ENCODE data around the gene GABARAP.

The GABARAP gene

DNA sequence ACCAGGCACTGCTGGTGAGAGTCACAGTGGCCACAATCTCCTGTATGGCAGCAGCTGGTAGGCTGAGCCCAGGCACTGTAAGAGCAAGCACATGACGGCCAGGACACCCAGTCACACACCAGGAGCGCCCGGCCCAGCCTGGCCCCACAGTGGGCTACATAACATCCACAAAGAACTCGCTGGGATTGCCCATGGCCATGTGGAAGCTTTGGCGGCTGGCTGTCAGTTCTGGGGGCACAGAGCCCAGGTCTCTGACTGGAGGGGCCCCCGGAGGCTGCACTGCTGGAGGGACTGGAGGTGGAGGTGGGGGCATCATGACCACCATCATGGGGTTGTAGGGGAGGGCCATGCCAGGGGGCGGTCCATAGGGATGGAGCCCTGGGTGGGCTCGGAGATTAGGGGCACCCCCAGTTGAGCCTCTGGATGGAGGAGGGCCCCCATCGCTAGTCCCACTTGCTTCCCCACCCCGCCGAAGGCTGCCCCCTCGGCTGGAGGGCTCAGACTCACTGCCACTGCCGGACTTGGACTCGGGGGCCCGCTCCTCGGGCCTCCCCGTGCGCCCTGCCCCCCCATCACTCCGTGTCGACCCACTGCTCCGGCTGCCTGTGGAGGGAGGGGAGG, 16.4 kb downstream of the GABARAP start:
- no peak for DNase-seq (ENCODE audit: low read depth, low spot score)
- no peak overlapping the region for H3K27ac ChIP-seq

DNA sequence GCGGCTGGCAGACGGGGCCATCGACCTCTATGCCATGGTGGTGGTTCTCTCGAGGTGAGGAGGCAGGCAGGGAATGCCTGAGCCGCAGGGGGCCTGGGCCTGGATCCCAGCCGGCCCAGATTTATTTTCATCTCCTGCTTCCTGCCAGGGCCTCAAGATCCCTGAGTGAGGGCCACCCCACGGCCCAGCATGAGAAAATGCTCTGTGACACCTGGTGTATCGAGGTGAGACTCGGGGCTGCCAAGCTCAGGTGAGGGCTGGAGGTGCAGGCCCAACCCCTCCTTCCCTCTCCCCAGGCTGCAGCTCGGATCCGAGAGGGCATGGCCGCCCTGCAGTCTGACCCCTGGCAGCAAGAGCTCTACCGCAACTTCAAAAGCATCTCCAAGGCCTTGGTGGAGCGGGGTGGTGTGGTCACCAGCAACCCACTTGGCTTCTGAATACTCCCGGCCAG, 17.6 kb downstream of the GABARAP start:
- no peak for DNase-seq (ENCODE audit: low read depth, low spot score)
- H3K27ac ChIP-seq = no peak overlapping the region

DNA sequence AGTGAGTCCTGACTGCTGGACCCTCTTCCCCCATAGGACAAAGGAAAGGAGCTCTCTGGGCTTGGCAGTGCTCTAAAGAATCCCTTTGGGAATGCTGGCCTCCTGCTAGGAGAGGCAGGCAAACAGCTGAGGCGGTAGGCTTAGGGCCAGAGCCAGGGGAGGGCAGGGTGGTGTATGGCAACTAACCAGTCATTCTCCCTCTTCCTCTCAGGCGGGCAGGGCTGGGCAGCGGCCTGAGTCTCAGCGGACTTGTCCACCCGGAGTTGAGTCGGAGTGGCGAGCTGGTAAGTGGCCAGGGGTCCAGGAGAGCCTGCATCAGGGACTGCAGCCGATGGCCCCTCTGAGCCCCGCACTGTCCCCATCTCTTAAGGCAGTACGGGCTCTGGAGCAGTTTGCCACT, 18.1 kb downstream of the GABARAP start:
- DNase-seq (ENCODE audit: low read depth, low spot score) = no peak
- H3K27ac ChIP-seq = no peak overlapping the region

DNA sequence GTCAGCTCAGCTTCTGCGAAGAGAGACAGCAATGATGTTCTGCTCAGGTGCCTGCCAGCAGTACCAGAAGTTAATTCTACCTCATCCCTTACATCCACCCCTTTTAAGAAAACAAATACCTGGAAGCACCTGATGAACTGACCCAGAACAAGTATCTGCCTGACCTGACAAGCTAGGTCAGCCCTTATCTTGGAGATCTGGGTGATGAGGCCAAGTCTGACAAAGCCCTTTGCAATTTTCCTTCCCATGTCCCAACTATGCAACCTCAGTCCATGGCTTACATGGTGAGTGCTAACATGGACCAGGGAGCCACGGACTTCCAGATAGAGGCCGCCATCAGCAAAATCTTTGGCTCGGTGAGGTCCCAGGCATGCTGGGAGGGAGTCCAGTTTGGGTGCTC, 18.9 kb downstream of the GABARAP start:
- DNase-seq (ENCODE audit: low read depth, low spot score) = no peak
- H3K27ac ChIP-seq = no peak overlapping the region

DNA sequence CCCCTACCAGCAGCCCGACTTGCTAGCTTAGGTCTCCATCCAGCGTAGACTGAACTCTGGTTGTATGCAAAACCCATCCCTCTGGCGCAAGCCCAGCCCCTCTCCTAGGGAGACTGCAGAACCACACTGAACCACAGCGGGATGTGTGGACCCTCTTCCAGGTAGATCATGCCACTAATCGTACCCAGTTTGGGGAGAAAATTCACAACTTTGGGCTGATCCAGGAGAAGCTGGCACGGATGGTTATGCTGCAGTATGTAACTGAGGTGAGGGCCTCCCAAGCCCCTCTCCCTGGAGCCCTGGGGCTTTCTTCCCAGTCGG, 19.3 kb downstream of the GABARAP start:
- DNase-seq (ENCODE audit: low read depth, low spot score) = no peak
- H3K27ac ChIP-seq = no peak overlapping the region

DNA sequence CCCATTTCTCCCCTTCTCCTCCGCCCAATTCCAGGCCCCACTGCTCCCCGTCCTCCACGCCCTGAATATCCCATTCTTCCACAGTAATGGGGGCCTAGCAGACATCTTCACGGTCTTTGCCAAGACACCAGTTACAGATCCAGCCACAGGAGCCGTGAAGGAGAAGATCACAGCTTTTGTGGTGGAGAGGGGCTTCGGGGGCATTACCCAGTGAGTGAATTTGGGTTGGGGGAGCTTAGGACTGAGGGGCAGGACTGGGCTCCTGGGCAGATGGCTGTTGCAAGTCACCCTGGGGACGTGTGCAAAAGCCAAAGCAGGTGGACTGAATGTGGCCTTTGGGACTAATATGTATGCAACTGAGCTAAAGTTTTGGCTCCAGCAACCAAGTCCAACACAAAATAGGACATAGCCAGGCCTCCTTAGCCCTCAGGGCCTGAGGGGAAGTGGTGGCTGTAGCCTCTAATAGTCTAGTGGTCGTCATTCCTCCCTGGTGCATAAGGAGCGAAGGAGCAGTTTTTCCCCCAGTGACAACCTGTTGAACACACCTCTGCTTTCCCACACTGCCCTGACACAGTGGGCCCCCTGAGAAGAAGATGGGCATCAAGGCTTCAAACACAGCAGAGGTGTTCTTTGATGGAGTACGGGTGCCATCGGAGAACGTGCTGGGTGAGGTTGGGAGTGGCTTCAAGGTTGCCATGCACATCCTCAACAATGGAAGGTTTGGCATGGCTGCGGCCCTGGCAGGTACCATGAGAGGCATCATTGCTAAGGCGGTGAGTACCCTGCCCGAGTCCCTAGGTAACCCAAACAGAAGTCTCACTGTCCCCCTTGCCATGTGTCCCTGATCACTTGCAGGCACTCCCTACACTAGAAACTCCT, 19.9 kb downstream of the GABARAP start:
- no peak for DNase-seq (ENCODE audit: low read depth, low spot score)
- peak overlapping the region; percentile 98 for H3K27ac ChIP-seq

DNA sequence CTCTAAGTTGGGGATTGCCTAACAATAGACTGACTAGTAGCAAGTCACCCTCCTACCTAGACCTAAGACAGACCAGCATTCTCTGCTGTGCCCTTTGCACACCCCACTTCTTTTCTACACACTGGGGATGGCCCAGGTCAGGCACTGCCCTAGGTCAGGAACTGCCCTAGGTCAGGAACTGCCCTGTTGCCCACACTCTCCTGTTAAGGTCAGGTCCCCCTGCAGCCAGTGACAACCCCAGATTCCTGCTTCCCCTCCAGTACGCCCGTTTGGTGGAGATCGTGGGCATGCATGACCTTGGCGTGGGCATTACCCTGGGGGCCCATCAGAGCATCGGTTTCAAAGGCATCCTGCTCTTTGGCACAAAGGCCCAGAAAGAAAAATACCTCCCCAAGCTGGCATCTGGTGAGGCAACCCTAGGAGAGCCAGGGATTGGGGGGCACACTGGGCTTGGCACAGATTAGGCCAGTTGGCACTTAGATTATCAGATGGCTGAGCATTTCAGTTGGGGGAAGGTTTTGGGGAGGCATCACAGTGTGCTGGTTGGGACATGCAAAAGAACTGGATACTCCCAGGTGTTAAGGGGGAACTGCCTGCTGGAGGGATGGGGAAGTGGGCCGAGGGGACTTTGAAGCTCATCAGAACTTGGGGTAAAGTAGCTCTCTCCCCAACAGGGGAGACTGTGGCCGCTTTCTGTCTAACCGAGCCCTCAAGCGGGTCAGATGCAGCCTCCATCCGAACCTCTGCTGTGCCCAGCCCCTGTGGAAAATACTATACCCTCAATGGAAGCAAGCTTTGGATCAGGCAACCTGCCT, 20.8 kb downstream of the GABARAP start:
- peak overlapping the region; percentile 98 for H3K27ac ChIP-seq
- no peak for DNase-seq (ENCODE audit: low read depth, low spot score)

DNA sequence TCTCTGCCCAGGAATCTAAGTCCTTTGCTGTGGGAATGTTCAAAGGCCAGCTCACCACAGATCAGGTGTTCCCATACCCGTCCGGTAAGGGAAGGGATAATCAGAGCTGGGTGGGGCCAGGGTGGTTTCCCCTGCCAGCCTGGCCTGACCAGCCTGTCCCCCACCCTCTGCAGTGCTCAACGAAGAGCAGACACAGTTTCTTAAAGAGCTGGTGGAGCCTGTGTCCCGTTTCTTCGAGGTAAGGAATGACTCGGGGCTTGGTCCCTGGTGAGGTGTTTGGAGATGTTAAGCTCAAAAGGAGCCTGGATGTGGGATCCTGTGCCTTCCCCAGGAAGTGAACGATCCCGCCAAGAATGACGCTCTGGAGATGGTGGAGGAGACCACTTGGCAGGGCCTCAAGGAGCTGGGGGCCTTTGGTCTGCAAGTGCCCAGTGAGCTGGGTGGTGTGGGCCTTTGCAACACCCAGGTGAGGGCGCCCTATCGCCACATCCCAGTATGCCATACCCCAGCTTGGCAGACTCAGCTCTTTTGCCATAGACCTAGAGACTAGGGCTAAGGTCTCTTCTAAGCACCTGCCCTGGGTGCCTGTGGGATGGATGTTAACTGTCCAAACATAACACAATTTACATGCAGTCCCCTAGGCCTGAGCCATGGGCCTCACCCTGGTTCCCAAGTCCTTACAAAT, 21.5 kb downstream of the GABARAP start:
- DNase-seq (ENCODE audit: low read depth, low spot score) = no peak
- peak overlapping the region; percentile 98 for H3K27ac ChIP-seq

DNA sequence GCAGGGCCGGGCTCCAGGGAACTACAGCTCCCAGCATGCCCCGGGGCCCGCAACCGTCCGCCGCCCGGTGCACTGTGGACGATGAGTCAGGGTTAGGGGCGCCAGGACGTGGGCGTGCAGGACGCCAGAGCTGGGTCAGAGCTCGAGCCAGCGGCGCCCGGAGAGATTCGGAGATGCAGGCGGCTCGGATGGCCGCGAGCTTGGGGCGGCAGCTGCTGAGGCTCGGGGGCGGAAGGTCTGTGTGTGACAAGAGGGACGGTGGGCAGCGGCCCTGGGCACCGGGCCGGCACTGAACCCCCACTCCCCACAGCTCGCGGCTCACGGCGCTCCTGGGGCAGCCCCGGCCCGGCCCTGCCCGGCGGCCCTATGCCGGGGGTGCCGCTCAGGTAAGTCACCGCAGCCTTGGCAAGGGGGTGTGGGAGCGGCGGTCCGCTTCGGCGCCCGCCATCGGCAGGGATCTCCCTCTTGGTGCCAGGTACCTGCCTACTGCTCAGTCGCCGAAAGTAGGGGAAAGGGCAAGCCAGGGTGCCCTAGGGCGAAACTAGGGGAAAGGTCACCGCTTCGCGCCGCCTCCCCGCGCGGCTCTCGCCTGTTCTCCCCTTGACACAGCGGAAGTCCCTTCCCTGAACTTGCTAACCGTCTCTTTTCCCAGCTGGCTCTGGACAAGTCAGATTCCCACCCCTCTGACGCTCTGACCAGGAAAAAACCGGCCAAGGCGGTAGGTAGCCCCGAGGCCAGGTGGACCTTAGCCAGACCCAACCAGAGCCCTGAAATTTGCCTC, 22.2 kb downstream of the GABARAP start, which contains the start of the genes ACADVL and DLG4:
Gene ACADVL, plus strand, starts transcription at position 127 of the 781 bp plus-strand sequence. Its CDS starts 47 bp downstream, at position 174.
Gene DLG4, minus strand, starts transcription at position 25 of the 781 bp plus-strand sequence.
- H3K27ac ChIP-seq = peak within 1 kb of the TSS; percentile 98
- no peak for DNase-seq (ENCODE audit: low read depth, low spot score)

DNA sequence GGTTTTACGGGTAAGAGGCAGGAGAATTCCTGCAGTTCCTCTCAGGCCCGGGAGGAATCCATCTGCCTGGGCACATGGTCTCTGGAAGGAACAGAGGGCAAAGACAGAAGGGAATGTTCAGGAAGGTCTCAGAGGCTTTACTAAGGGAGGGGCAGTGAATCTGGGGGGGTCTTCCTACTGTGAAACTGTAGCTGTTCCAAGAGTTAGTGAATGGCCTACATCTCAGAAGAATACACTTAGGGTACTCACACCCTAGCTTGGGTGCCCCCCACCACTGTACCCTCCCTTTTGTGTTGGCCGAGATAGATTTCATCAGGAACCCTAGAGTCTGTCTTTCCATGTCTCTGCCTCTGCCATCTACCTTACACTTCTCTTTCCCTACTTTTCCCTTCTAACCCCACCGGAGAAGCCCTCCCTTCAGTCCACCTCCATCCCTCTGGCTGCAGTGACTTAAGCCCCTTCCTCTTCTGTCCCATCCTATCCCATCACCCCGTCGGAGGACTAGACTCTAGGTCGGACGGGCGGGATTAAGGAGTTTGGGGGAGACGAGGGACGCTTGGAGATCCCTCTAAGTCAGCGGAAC, 22.9 kb downstream of the GABARAP start:
- peak overlapping the region; percentile 98 for H3K27ac ChIP-seq
- no peak for DNase-seq (ENCODE audit: low read depth, low spot score)

DNA sequence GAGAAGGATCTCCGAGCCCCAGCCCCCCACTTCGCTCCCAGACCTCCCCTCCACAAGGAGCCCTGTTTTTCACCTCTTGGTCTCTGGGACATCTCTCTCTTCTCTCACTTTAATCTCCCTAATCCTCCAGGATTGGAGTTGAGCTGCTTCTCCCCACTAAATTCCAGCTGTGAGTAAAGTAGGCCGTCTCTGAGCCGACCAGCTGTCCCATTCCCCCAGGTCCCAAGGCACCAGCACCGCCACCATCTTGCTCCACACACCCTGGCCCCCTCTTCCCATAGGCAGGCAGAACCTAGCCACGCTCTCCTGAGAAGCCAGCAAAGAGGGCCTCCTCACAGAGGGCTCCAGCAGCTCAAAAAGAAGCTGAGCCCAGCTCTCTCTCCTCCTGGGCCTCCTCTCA, 23.5 kb downstream of the GABARAP start:
- DNase-seq (ENCODE audit: low read depth, low spot score) = no peak

DNA sequence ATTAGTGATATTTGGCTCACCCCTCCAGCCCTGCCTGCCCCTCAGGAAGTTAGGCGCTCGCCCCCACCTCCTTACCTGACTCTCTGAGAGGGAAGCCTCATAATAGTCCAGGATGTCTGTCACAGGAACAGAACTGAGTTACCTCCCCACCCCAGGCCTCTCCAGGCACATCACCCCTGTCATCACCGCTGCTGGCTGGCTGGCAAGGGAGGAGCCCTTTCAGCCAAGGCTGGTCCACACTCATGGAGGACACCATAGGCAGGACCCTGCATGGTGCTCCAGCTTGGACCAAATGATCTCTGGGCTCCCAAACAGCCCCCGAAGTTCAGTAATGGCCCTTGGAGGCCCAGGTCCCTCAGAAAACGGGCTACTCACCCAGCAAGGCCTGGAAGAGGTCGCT, 24.1 kb downstream of the GABARAP start:
- DNase-seq (ENCODE audit: low read depth, low spot score) = no peak
- H3K27ac ChIP-seq = no peak overlapping the region

More for the DNA sequence above, 23.5 kb downstream of the GABARAP start:
- H3K27ac ChIP-seq = peak overlapping the region; percentile 98

DNA sequence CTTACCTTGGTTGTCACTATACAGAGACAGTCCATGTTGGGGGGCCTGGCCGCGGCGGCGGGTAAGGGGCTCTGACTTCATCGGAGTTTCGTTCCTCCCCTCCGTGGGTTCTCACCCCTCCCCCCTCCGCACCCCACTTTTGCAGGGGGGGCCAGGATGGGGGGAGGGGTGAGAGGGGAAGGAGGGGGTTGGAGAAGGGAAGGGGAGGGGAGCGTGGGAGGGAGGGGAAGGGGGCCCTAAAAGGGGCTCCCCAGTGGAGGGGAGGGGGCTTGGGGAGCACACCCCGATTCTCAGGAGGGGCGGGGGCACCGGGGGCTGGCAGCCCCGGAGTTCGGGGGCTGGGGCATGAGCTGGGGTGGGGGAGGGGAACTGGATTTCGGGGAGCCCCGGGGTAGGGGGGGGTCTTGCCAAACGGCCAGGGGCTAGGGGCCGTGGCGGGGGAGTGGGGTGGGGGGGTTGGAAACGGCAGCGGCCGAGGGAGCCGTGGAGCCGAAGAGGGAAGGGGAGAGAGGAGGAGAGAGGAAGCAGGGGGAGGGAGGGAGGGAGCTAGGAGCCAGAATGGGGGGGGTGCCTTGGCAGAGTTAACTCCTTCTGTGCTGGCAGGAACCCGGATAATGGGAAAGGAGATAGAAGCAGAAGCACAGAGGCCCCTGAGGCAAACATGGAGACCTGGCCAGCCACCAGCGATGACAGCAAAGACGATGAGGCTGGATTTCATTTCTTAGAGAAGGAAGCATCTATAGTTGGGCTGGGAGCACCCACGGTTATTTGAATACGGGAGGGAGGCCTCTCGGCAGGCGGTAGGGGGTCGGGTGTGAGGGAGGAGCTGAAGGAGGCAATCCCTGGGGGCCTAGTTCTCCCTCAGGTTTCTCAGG, 24.9 kb downstream of the GABARAP start:
- no peak overlapping the region for H3K27ac ChIP-seq
- no peak for DNase-seq (ENCODE audit: low read depth, low spot score)

DNA sequence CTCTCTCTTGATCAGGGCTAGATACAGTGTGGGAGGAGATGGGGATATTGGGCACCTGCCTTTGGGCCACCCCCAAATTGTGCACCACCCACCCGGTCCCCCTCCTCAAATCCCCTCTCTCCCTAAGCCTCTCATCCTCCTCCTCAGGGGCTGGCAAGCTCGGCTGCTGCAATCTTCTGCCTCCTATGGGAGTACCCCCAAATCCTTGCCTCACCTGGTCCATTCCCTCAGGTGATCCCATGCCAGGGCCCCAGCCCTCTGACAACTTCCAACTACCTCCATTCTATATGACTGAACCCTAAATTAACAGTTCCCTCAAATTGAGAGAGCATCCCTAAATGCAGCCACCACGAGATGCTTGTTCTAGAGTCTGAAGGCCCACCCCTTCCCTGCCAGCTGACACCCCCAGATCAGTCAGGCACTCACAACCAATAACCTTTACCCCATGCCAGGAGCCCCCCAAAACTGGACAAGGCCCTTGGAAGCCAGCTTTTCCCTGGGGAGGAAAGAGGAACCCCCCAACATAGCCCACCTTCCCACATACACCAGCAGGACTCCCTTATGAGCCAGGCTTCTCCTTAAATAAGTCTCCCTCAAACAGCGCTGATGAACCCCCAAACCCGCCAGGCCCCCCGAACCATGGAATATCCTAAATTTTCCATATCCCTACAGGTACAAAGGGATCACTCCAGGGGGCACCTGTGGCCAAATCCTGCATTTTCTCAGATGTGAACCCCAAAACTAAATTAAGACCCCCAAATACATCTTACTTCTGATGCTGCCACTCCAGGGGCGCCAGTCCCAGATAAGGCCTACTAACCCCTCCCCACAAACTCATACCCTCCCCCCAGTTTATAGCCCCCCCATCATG, 25.8 kb downstream of the GABARAP start:
- no peak overlapping the region for H3K27ac ChIP-seq

DNA sequence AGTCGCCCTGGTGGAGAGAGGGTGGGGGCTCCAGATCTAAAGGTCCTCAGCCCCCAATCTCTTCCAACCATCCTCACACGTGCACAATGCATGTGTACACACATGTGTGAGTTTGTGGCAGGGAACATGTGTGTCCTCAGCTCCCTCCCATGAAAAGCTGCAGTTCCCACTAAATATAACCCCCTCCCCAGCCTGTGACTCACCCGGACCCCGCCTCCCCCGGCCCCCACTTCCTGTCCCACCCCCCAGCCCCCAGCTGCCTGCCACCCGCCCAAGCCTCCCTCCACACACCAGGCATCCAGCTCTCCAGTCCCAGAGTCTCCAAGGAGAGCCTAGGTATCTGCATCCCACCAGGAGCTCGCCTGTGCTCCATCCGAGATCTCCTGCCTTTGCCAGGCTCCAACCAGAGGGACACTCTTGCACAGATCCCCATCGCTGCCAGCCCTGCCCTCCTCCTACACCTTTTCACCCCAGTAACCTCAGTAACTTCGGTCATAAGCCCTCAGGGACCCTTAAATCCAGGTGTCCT, 26.5 kb downstream of the GABARAP start:
- no peak for DNase-seq (ENCODE audit: low read depth, low spot score)

More for the DNA sequence above, 25.8 kb downstream of the GABARAP start:
- no peak for DNase-seq (ENCODE audit: low read depth, low spot score)

DNA sequence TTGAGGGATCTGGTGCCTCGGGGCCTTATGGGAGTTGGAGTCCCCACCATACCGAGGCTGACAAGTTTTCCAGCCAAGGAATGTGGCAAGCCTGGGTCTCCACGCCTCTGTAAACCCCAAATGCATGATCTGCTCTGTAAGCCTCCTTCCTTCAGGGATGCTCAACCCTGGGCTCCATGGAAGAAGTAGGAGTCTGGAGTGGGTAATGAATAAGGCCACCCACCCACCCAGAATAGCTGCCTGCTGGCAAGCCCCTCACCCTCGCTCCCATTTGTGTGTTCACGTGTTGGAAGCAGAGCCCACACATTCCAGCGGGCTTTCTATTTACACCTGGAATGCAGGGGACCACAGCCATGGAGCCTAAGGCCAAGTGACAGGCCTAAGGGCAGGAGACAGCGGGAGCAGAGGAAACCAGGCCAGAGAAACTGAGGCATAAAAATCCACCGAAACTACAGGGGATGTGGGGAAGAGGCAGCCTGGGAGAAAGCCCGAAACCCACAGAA, 27.1 kb downstream of the GABARAP start:
- DNase-seq (ENCODE audit: low read depth, low spot score) = no peak

More for the DNA sequence above, 26.5 kb downstream of the GABARAP start:
- no peak overlapping the region for H3K27ac ChIP-seq

More for the DNA sequence above, 27.1 kb downstream of the GABARAP start:
- no peak overlapping the region for H3K27ac ChIP-seq

All from epithelial cell of prostate (primary cell).